IMR-90 (cell line): ENCODE results near the gene SNED1. TPM values are rescaled to one million over a fixed set of nuclear protein-coding genes. Genes with fewer than 3 reads are reported as not detected.

Experiments
- ATAC-seq: fragments of 200-7000 bp; cut with Tn5 transposase; 2 replicates; pipeline ENCODE4 v1.9.1; 2020; ENCODE audit warnings: low read depth, mild to moderate bottlenecking, moderate library complexity
- BruUV-seq: library from RNA; stranded (reverse); fragments of 400-500 nt; replicated peaks from 2 replicates; lab custom pipeline; 2021; lab: Mats Ljungman, UMichigan
- CTCF ChIA-PET: fragments of 300-600 bp; formaldehyde crosslinking; extraction: SDS; loops from one replicate; lab custom pipeline; 2021; ENCODE audit warnings: antibody characterized with exemption; lab: Yijun Ruan, JAX
- POLR2A ChIA-PET: fragments of 300-600 bp; sonication (Branson Sonifier 250); formaldehyde crosslinking; loops from one replicate; lab custom pipeline; 2022; ENCODE audit warnings: antibody characterized with exemption; ENCODE audit not compliant: unreplicated experiment; lab: Charles Lee
- DNase-seq: peaks from one replicate; pipeline ENCODE4 v3.0.0; 2013
- H2AFZ ChIP-seq: replicated peaks from 2 replicates; pipeline ENCODE3; 2013; ENCODE audit warnings: low read length, mild to moderate bottlenecking; ENCODE audit not compliant: poor library complexity
- H2AK5ac ChIP-seq: 2 replicates; pipeline ENCODE4 v1.6.1; 2013; ENCODE audit warnings: low read depth, low read length, inconsistent platforms
- H2AK9ac ChIP-seq: replicated peaks from 2 replicates; pipeline ENCODE3; 2013; ENCODE audit warnings: mild to moderate bottlenecking, low read depth, low read length, moderate library complexity; ENCODE audit not compliant: poor library complexity
- H2BK120ac ChIP-seq: 2 replicates; pipeline ENCODE4 v1.6.1; 2013; ENCODE audit warnings: low read depth, low read length, inconsistent platforms
- H2BK15ac ChIP-seq: 3 replicates; pipeline ENCODE4 v1.6.1; 2013; ENCODE audit warnings: low read depth, low read length, inconsistent platforms
- H2BK20ac ChIP-seq: 2 replicates; pipeline ENCODE4 v1.6.1; 2013; ENCODE audit warnings: low read depth, mild to moderate bottlenecking, inconsistent platforms, low read length, moderate library complexity
- H2BK5ac ChIP-seq: 2 replicates; pipeline ENCODE4 v1.6.1; 2013; ENCODE audit warnings: mild to moderate bottlenecking, low read depth, low read length, inconsistent platforms; ENCODE audit not compliant: poor library complexity, severe bottlenecking
- H3K14ac ChIP-seq: replicated peaks from 2 replicates; pipeline ENCODE4 v1.6.1; 2013; ENCODE audit warnings: low read depth, low read length, inconsistent platforms
- H3K18ac ChIP-seq: 2 replicates; pipeline ENCODE4 v1.6.1; 2013; ENCODE audit warnings: low read depth, low read length, control low read depth
- H3K23ac ChIP-seq: 2 replicates; pipeline ENCODE4 v1.6.1; 2013; ENCODE audit warnings: low read depth, low read length, inconsistent platforms
- H3K27ac ChIP-seq: 2 replicates; pipeline ENCODE4 v1.5.1; 2013; ENCODE audit warnings: mild to moderate bottlenecking, control low read depth, low read length; ENCODE audit not compliant: insufficient read depth
- H3K27me3 ChIP-seq: 2 replicates; pipeline ENCODE4 v1.6.1; 2013; ENCODE audit warnings: low read length; ENCODE audit not compliant: control insufficient read depth, insufficient read depth
- H3K36me3 ChIP-seq: 2 replicates; pipeline ENCODE4 v1.6.1; 2013; ENCODE audit warnings: low read length, mixed read lengths; ENCODE audit not compliant: control insufficient read depth, insufficient read depth
- H3K4ac ChIP-seq: 2 replicates; pipeline ENCODE4 v1.6.1; 2013; ENCODE audit warnings: low read depth, low read length, inconsistent platforms
- H3K4me1 ChIP-seq: 2 replicates; pipeline ENCODE4 v1.6.1; 2013; ENCODE audit warnings: low read length, mixed read lengths; ENCODE audit not compliant: control insufficient read depth, insufficient read depth
- H3K4me2 ChIP-seq: 2 replicates; pipeline ENCODE4 v1.6.1; 2013; ENCODE audit warnings: low read depth, mild to moderate bottlenecking, control low read depth, low read length, moderate library complexity
- H3K4me3 ChIP-seq: 2 replicates; pipeline ENCODE4 v1.5.1; 2013; ENCODE audit warnings: low read depth, mild to moderate bottlenecking, control low read depth, low read length, moderate library complexity; ENCODE audit not compliant: insufficient read depth
- H3K56ac ChIP-seq: 2 replicates; pipeline ENCODE4 v1.6.1; 2013; ENCODE audit warnings: low read length, inconsistent platforms; ENCODE audit not compliant: insufficient read depth; ENCODE audit errors: extremely low read depth
- H3K79me1 ChIP-seq, 2 experiments: 2 replicates each; pipeline ENCODE4 v1.6.1; 2013; ENCODE audit warnings: low read length in 2 of 2, inconsistent platforms in 1 of 2, low read depth in 1 of 2
- H3K9ac ChIP-seq: 2 replicates; pipeline ENCODE4 v1.6.1; 2013; ENCODE audit warnings: low read depth, low read length, control low read depth
- H3K9me1 ChIP-seq: 2 replicates; pipeline ENCODE4 v1.6.1; 2013; ENCODE audit warnings: low read length, inconsistent platforms; ENCODE audit not compliant: insufficient read depth
- H3K9me3 ChIP-seq: 2 replicates; pipeline ENCODE4 v1.6.1; 2013; ENCODE audit warnings: low read length; ENCODE audit not compliant: control insufficient read depth, insufficient read depth
- H4K20me1 ChIP-seq: 2 replicates; pipeline ENCODE4 v1.6.1; 2013; ENCODE audit warnings: low read length, inconsistent platforms; ENCODE audit not compliant: insufficient read depth
- H4K5ac ChIP-seq: 2 replicates; pipeline ENCODE4 v1.6.1; 2013; ENCODE audit warnings: mild to moderate bottlenecking, low read depth, low read length, control low read depth
- H4K8ac ChIP-seq, 2 experiments: 2 replicates each; pipeline ENCODE4 v1.6.1; 2013; ENCODE audit warnings: low read depth in 2 of 2, low read length in 2 of 2, control low read depth in 1 of 2, inconsistent platforms in 1 of 2
- H4K91ac ChIP-seq: 2 replicates; pipeline ENCODE4 v1.6.1; 2013; ENCODE audit warnings: low read depth, low read length, inconsistent platforms; ENCODE audit not compliant: insufficient read depth
- BHLHE40 ChIP-seq: fragments of 150-350 bp; IDR thresholded peaks from 2 replicates; pipeline ENCODE4 v1.6.1; 2016; ENCODE audit warnings: mild to moderate bottlenecking, low read depth, low read length
- CEBPB ChIP-seq: IDR thresholded peaks from 2 replicates; pipeline ENCODE4 v1.6.1; 2012; ENCODE audit warnings: low read depth, low read length, improper control_type of control experiment
- CHD1 ChIP-seq: IDR thresholded peaks from 2 replicates; pipeline ENCODE4 v1.6.1; 2012; ENCODE audit warnings: low read depth, low read length, improper control_type of control experiment
- CTCF ChIP-seq: conservative IDR thresholded peaks from 2 replicates; pipeline ENCODE4 v1.5.1; 2012; ENCODE audit warnings: mild to moderate bottlenecking, low read depth, low read length, improper control_type of control experiment
- FOS ChIP-seq: fragments of 150-350 bp; IDR thresholded peaks from 2 replicates; pipeline ENCODE4 v1.6.1; 2016; ENCODE audit warnings: low read depth, low read length
- MAFK ChIP-seq: IDR thresholded peaks from 2 replicates; pipeline ENCODE4 v1.6.1; 2012; ENCODE audit warnings: low read depth, low read length, improper control_type of control experiment
- MAZ ChIP-seq: IDR thresholded peaks from 2 replicates; pipeline ENCODE4 v1.6.1; 2012; ENCODE audit warnings: low read depth, mild to moderate bottlenecking, low read length, improper control_type of control experiment, moderate library complexity, borderline replicate concordance
- MXI1 ChIP-seq: IDR thresholded peaks from 2 replicates; pipeline ENCODE4 v1.6.1; 2012; ENCODE audit warnings: low read depth, mild to moderate bottlenecking, low read length, moderate library complexity, borderline replicate concordance
- POLR2A ChIP-seq: IDR thresholded peaks from 2 replicates; pipeline ENCODE4 v1.6.1; 2012; ENCODE audit warnings: mild to moderate bottlenecking, low read depth, low read length
- RAD21 ChIP-seq: IDR thresholded peaks from 2 replicates; pipeline ENCODE4 v1.6.1; 2012; ENCODE audit warnings: low read length, improper control_type of control experiment
- RCOR1 ChIP-seq: IDR thresholded peaks from 2 replicates; pipeline ENCODE4 v1.6.1; 2012; ENCODE audit warnings: mild to moderate bottlenecking, low read length, improper control_type of control experiment; ENCODE audit not compliant: insufficient replicate concordance
- RFX5 ChIP-seq: IDR thresholded peaks from 2 replicates; pipeline ENCODE4 v1.8.0; 2012; ENCODE audit warnings: low read depth, mild to moderate bottlenecking, low read length, moderate library complexity
- SMC3 ChIP-seq: fragments of 150-350 bp; IDR thresholded peaks from 2 replicates; pipeline ENCODE4 v1.6.1; 2016; ENCODE audit warnings: low read depth, mild to moderate bottlenecking, antibody characterized with exemption, low read length, moderate library complexity
- USF2 ChIP-seq: fragments of 150-350 bp; IDR thresholded peaks from 2 replicates; pipeline ENCODE4 v1.6.1; 2017; ENCODE audit warnings: mild to moderate bottlenecking, antibody characterized with exemption, low read length, low read depth
- WGBS, 2 experiments: methylation state at CpG; one replicate each; pipeline versions ENCODE4 v1.1.5 to v1.1.7; 2013; ENCODE audit warnings: missing lambda C conversion rate in 2 of 2; ENCODE audit not compliant: insufficient read length in 1 of 2; ENCODE audit errors: extremely low coverage in 2 of 2; 5-methylcytosine and 5-hydroxymethylcytosine counted together
- dilution Hi-C: fragments of 300-500 bp; cut with HindIII; formaldehyde crosslinking; loops from one replicate; pipeline ENCODE4 v1.14.3; 2018; ENCODE audit warnings: low sequenced_read_pairs; ENCODE audit not compliant: unreplicated experiment
- in situ Hi-C: fragments of 300-500 bp; cut with MboI; formaldehyde crosslinking; loops from 3 replicates; pipeline ENCODE4 v1.14.3; 2019; ENCODE audit warnings: low sequenced_read_pairs, inconsistent platforms, mixed read lengths
- intact Hi-C: fragments of 100-400 bp; cut with micrococcal nuclease; formaldehyde crosslinking; loops from 2 replicates; pipeline ENCODE4 v1.10.0; 2022
- polyA plus RNA-seq, 3 experiments: library from polyadenylated mRNA; depleted of rRNA; stranded (reverse); fragments of >200 nt; gene quantifications; 2 replicates each; pipeline ENCODE4 v1.2.3, GENCODE V29; 2012; ENCODE audit warnings: low replicate concordance in 1 of 3
- total RNA-seq: library from RNA; depleted of rRNA; stranded (reverse); fragments of >200 nt; gene quantifications from 2 replicates; pipeline ENCODE4 v1.2.3, GENCODE V29; 2012
- TF ChIP-seq, protein P1 (sequence below): fragments of 150-350 bp; IDR thresholded peaks from 2 replicates; pipeline ENCODE4 v1.6.1; 2016; ENCODE audit warnings: low read depth, mild to moderate bottlenecking, low read length, moderate library complexity, borderline replicate concordance

The SNED1 gene
- total and polyA plus RNA-seq, 2 of the 4 experiments (the other 2 are of a cell fraction), result 1.1 to 3.4 TPM

GRCh38 chr2:241110607-241111439, 112.4 kb downstream of the SNED1 start:
- Histone ChIP-seq H3K9me1 (peaks cover 4% of the 10 kb centered on the region; the same call in 1 of the 2 replicates), H3K27ac (no peak overlapping the region), H2BK15ac (no peak overlapping the region), H3K9ac (no peak overlapping the region), H2AK9ac (no peak overlapping the region), H3K56ac (no peak overlapping the region), H3K36me3 (0 out of 2 replicates have a peak, but pooled peaks cover 2% of the 10 kb centered on the region), H2BK20ac (no peak overlapping the region), H3K14ac (no peak overlapping the region), H2BK5ac (no peak overlapping the region), H3K79me1 (no peaks in the 10 kb centered on the region), H3K4ac (no peak overlapping the region), H2AK5ac (no peak overlapping the region), H3K4me2 (no peak overlapping the region), H3K27me3 (no peaks in the 10 kb centered on the region), H2AFZ (no peak overlapping the region), H3K4me3 (no peak overlapping the region), H3K4me1 (no peaks in the 10 kb centered on the region), H4K20me1 (no peaks in the 10 kb centered on the region), H4K91ac (no peak overlapping the region), H4K5ac (no peak overlapping the region), H2BK120ac (no peak overlapping the region), H3K18ac (no peak overlapping the region), H3K23ac (no peak overlapping the region), H4K8ac (no peak overlapping the region), H3K9me3 (no peaks in the 10 kb centered on the region)
- dilution Hi-C loops (no loop called here), in situ Hi-C loops (no loop called here), intact Hi-C loops (no loop called here)
- ATAC-seq, result no peak
- CTCF ChIA-PET, result no interaction called here
- POLR2A ChIA-PET, result no interaction called here
- WGBS, 2 experiments, result 88% methylated on average over 9 of the region's 19 CpGs; no CpG with 5 or more reads in 1 of the 2 experiments
- no TSS peak for BruUV-seq
- no peak for DNase-seq
- TF ChIP-seq SMC3, result no peak
- TF ChIP-seq MXI1, result no peak
- no peak for TF ChIP-seq MAZ
- TF ChIP-seq RCOR1, result no peak
- TF ChIP-seq CTCF, result no peak
- TF ChIP-seq RAD21, result no peak
- no peak for TF ChIP-seq BHLHE40
- no peak for TF ChIP-seq CEBPB
- no peak for TF ChIP-seq POLR2A
- TF ChIP-seq CHD1, result no peak
- TF ChIP-seq FOS, result no peak
- TF ChIP-seq MAFK, result no peak
- TF ChIP-seq USF2, result no peak
- TF ChIP-seq, protein P1, sequence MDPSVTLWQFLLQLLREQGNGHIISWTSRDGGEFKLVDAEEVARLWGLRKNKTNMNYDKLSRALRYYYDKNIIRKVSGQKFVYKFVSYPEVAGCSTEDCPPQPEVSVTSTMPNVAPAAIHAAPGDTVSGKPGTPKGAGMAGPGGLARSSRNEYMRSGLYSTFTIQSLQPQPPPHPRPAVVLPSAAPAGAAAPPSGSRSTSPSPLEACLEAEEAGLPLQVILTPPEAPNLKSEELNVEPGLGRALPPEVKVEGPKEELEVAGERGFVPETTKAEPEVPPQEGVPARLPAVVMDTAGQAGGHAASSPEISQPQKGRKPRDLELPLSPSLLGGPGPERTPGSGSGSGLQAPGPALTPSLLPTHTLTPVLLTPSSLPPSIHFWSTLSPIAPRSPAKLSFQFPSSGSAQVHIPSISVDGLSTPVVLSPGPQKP, result no peak
- TF ChIP-seq RFX5, result no peak
